ENCODE results near the gene RHBDF2.
A peak's percentile ranks its signal among the peaks of the same experiment; 100 is the strongest.

RHBDF2 gene

GRCh38 chr17:76487451-76488192 lies 13.6 kb downstream of the RHBDF2 start:
- no peak overlapping the region for H3K27ac ChIP-seq (ENCODE audit: low read depth, low read length)

GRCh38 chr17:76485569-76485968 lies 15.7 kb downstream of the RHBDF2 start:
- no peaks in the 10 kb centered on the region for H3K27me3 ChIP-seq (ENCODE audit: control insufficient read depth, insufficient read depth, low read length)
- no peak overlapping the region for H3K27ac ChIP-seq (ENCODE audit: low read depth, low read length)
- H3K9ac ChIP-seq (ENCODE audit: low read length): no peak overlapping the region
- no peaks in the 10 kb centered on the region for H3K9me3 ChIP-seq (ENCODE audit: control insufficient read depth, insufficient read depth, low read depth, low read length)
- no peak overlapping the region for H3K4me3 ChIP-seq (ENCODE audit: low read depth, low read length)
- H3K4me1 ChIP-seq (ENCODE audit: control insufficient read depth, insufficient read depth, low read length): no peaks in the 10 kb centered on the region
- no peaks in the 10 kb centered on the region; the same call in 1 of the 2 replicates for H3K36me3 ChIP-seq (ENCODE audit: control insufficient read depth, insufficient read depth, low read length)

More at GRCh38 chr17:76487451-76488192, 13.6 kb downstream of the RHBDF2 start:
- Histone ChIP-seq H3K4me3 (ENCODE audit: low read depth, low read length) (no peak overlapping the region), H3K27me3 (ENCODE audit: control insufficient read depth, insufficient read depth, low read length) (no peaks in the 10 kb centered on the region), H3K36me3 (ENCODE audit: control insufficient read depth, insufficient read depth, low read length) (no peaks in the 10 kb centered on the region), H3K4me1 (ENCODE audit: control insufficient read depth, insufficient read depth, low read length) (peaks cover 6% of the 10 kb centered on the region), H3K9me3 (ENCODE audit: control insufficient read depth, insufficient read depth, low read depth, low read length) (no peaks in the 10 kb centered on the region), H3K9ac (ENCODE audit: low read length) (no peak overlapping the region)

- no peak overlapping the region for H3K9ac ChIP-seq (ENCODE audit: low read length)
- H3K4me1 ChIP-seq (ENCODE audit: control insufficient read depth, insufficient read depth, low read length): no peaks in the 10 kb centered on the region
Observed at GRCh38 chr17:76484228-76484725, 16.9 kb downstream of the RHBDF2 start.

DNA sequence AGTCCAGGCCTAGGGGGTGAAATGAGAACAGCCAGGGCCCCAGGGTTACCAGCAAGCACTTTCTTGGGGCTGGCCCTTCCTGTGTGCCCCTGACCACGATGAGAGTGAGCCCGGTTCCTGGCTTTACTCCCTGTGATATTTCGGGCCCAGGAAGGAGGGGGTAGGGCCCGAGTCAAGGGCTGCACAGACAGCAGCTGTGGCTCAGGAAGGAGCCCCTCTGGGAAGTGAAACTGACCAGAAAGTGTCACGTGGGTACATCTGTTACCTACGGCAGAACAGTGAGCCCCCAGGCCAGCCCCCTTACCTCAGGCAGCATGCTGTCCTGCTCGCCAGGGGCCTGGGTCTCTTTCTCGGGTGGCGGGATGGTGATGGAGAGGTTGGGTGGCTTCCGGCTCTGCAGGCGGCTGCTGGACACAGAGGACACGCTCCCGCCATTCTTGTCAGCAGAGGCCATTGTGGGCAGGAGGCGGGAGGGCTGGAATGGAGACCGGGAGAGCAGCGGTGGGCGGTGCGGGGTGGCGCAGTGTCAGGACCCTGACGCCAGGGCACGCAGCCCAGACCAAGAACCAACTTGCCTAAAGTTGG lies 20.1 kb downstream of the RHBDF2 start:
- H3K9me3 ChIP-seq (ENCODE audit: control insufficient read depth, insufficient read depth, low read depth, low read length): no peaks in the 10 kb centered on the region
- H3K4me1 ChIP-seq (ENCODE audit: control insufficient read depth, insufficient read depth, low read length): no peaks in the 10 kb centered on the region
- no peak overlapping the region for H3K4me3 ChIP-seq (ENCODE audit: low read depth, low read length)
- H3K9ac ChIP-seq (ENCODE audit: low read length): peak overlapping the region; percentile 19
- peaks cover 11% of the 10 kb centered on the region for H3K36me3 ChIP-seq (ENCODE audit: control insufficient read depth, insufficient read depth, low read length)
- no peak overlapping the region for H3K27ac ChIP-seq (ENCODE audit: low read depth, low read length)
- no peaks in the 10 kb centered on the region for H3K27me3 ChIP-seq (ENCODE audit: control insufficient read depth, insufficient read depth, low read length)

More at GRCh38 chr17:76484228-76484725, 16.9 kb downstream of the RHBDF2 start:
- Histone ChIP-seq H3K27ac (ENCODE audit: low read depth, low read length) (no peak overlapping the region), H3K36me3 (ENCODE audit: control insufficient read depth, insufficient read depth, low read length) (no peaks in the 10 kb centered on the region; the same call in 1 of the 2 replicates), H3K4me3 (ENCODE audit: low read depth, low read length) (no peak overlapping the region), H3K9me3 (ENCODE audit: control insufficient read depth, insufficient read depth, low read depth, low read length) (no peaks in the 10 kb centered on the region), H3K27me3 (ENCODE audit: control insufficient read depth, insufficient read depth, low read length) (no peaks in the 10 kb centered on the region)

GRCh38 chr17:76480632-76481031 lies 20.6 kb downstream of the RHBDF2 start:
- no peaks in the 10 kb centered on the region for H3K9me3 ChIP-seq (ENCODE audit: control insufficient read depth, insufficient read depth, low read depth, low read length)
- H3K27me3 ChIP-seq (ENCODE audit: control insufficient read depth, insufficient read depth, low read length): no peaks in the 10 kb centered on the region
- H3K27ac ChIP-seq (ENCODE audit: low read depth, low read length): no peak overlapping the region
- peak overlapping the region; percentile 19 for H3K9ac ChIP-seq (ENCODE audit: low read length)
- H3K36me3 ChIP-seq (ENCODE audit: control insufficient read depth, insufficient read depth, low read length): peaks cover 11% of the 10 kb centered on the region
- no peak overlapping the region for H3K4me3 ChIP-seq (ENCODE audit: low read depth, low read length)
- no peaks in the 10 kb centered on the region for H3K4me1 ChIP-seq (ENCODE audit: control insufficient read depth, insufficient read depth, low read length)

DNA sequence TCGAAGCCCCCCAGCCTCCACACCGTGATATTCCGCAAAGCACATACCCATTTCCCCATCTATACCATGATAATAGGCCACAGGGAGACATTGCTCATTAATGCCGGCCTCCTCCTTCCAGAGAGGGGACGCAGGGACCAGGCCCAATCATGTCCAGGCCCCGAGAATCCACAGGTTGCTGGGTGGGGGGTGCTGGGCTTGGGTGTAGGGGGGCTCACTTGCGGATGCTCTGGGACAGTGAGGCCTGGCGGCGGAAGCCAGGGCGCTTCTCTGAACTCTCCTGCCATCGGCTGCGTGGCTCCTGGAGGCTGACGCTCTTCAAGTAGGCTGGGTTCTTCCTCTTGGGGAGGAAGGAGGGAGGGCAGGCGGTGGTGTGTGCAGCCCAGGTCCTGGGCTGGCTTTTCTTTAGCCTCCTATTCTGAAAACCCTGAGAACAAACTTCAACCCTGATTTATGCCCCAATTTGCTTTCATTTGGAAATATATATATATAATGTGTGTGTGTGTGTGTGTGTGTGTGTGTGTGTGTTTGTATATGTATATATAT lies 21.6 kb downstream of the RHBDF2 start:
- H3K4me3 ChIP-seq (ENCODE audit: low read depth, low read length): no peak overlapping the region
- H3K4me1 ChIP-seq (ENCODE audit: control insufficient read depth, insufficient read depth, low read length): no peaks in the 10 kb centered on the region
- no peaks in the 10 kb centered on the region for H3K27me3 ChIP-seq (ENCODE audit: control insufficient read depth, insufficient read depth, low read length)
- no peaks in the 10 kb centered on the region for H3K9me3 ChIP-seq (ENCODE audit: control insufficient read depth, insufficient read depth, low read depth, low read length)
- H3K36me3 ChIP-seq (ENCODE audit: control insufficient read depth, insufficient read depth, low read length): peaks cover 14% of the 10 kb centered on the region
- H3K27ac ChIP-seq (ENCODE audit: low read depth, low read length): no peak overlapping the region
- H3K9ac ChIP-seq (ENCODE audit: low read length): no peak overlapping the region

- H3K4me1 ChIP-seq (ENCODE audit: control insufficient read depth, insufficient read depth, low read length): no peaks in the 10 kb centered on the region
- H3K9me3 ChIP-seq (ENCODE audit: control insufficient read depth, insufficient read depth, low read depth, low read length): no peaks in the 10 kb centered on the region
- peaks cover 21% of the 10 kb centered on the region for H3K36me3 ChIP-seq (ENCODE audit: control insufficient read depth, insufficient read depth, low read length)
- H3K9ac ChIP-seq (ENCODE audit: low read length): no peak overlapping the region
- H3K27ac ChIP-seq (ENCODE audit: low read depth, low read length): no peak overlapping the region
- H3K4me3 ChIP-seq (ENCODE audit: low read depth, low read length): no peak overlapping the region
- H3K27me3 ChIP-seq (ENCODE audit: control insufficient read depth, insufficient read depth, low read length): no peaks in the 10 kb centered on the region
Observed at GRCh38 chr17:76478730-76479514, 22.3 kb downstream of the RHBDF2 start.

- H3K9me3 ChIP-seq (ENCODE audit: control insufficient read depth, insufficient read depth, low read depth, low read length): no peaks in the 10 kb centered on the region
- H3K4me1 ChIP-seq (ENCODE audit: control insufficient read depth, insufficient read depth, low read length): no peaks in the 10 kb centered on the region
- no peak overlapping the region for H3K4me3 ChIP-seq (ENCODE audit: low read depth, low read length)
- H3K9ac ChIP-seq (ENCODE audit: low read length): no peak overlapping the region
- H3K27ac ChIP-seq (ENCODE audit: low read depth, low read length): no peak overlapping the region
- no peaks in the 10 kb centered on the region for H3K27me3 ChIP-seq (ENCODE audit: control insufficient read depth, insufficient read depth, low read length)
- H3K36me3 ChIP-seq (ENCODE audit: control insufficient read depth, insufficient read depth, low read length): peaks cover 26% of the 10 kb centered on the region
Observed at GRCh38 chr17:76478097-76478496, 23.1 kb downstream of the RHBDF2 start.

DNA sequence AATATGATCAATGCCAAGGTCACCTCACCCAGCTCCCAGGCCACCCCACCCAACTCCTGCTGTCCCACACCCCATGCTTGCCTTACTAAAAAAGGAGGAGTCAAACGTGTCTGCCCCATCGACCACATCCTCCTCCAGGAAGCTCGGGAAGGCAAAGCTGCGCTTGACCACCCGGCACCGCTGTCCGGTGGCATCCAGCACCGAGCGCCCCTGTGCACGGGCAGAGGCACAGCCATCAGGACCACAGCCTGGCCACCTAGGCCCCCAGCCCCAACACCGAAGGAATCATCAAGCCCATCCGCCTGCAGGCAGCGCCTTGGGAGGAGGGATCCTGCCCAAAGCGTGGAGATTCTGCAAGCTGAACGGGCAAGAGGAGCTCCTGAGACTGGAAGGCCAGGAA lies 23.6 kb downstream of the RHBDF2 start:
- Histone ChIP-seq H3K4me1 (ENCODE audit: control insufficient read depth, insufficient read depth, low read length) (no peaks in the 10 kb centered on the region), H3K36me3 (ENCODE audit: control insufficient read depth, insufficient read depth, low read length) (peaks cover 32% of the 10 kb centered on the region), H3K4me3 (ENCODE audit: low read depth, low read length) (no peak overlapping the region)

DNA sequence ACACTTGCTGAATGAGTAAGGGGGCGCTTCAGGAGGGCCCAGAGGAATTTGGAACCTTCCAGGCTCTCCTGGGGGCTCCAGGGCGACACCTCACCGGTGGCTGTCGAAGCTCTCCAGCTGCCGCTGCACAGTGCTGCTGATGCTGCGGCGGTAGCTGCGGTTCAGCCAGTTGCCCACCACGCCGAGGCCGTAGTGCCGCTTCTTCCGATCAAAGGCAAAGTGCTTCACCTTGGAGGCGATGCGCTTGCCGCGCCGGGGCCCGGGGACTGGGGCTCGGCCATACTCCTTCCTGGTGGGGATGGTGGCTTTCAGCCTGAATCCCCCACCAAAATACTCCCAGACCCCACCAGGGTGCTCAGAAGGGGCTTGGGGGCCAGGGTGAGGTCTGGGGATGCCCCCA lies 24.5 kb downstream of the RHBDF2 start:
- H3K4me1 ChIP-seq (ENCODE audit: control insufficient read depth, insufficient read depth, low read length): no peaks in the 10 kb centered on the region
- H3K9me3 ChIP-seq (ENCODE audit: control insufficient read depth, insufficient read depth, low read depth, low read length): no peaks in the 10 kb centered on the region
- H3K4me3 ChIP-seq (ENCODE audit: low read depth, low read length): no peak overlapping the region
- H3K9ac ChIP-seq (ENCODE audit: low read length): no peak overlapping the region
- H3K36me3 ChIP-seq (ENCODE audit: control insufficient read depth, insufficient read depth, low read length): peaks cover 40% of the 10 kb centered on the region
- H3K27me3 ChIP-seq (ENCODE audit: control insufficient read depth, insufficient read depth, low read length): no peaks in the 10 kb centered on the region
- no peak overlapping the region for H3K27ac ChIP-seq (ENCODE audit: low read depth, low read length)

More for the DNA sequence above, 23.6 kb downstream of the RHBDF2 start:
- H3K9ac ChIP-seq (ENCODE audit: low read length): no peak overlapping the region
- H3K9me3 ChIP-seq (ENCODE audit: control insufficient read depth, insufficient read depth, low read depth, low read length): no peaks in the 10 kb centered on the region
- H3K27me3 ChIP-seq (ENCODE audit: control insufficient read depth, insufficient read depth, low read length): no peaks in the 10 kb centered on the region
- H3K27ac ChIP-seq (ENCODE audit: low read depth, low read length): no peak overlapping the region

Measured in HUES6 (cell line).